Activated gamma-delta T cell (primary cell): ENCODE data around the gene PAPOLG.
A peak's percentile ranks its signal among the peaks of the same experiment; 100 is the strongest.

ENCODE experiments used
- DNase-seq: peaks from one replicate; lab custom pipeline; 2025; lab: John Stamatoyannopoulos, UW
- total RNA-seq, 2 donors: gene quantifications; one replicate each; lab custom pipeline; 2026; lab: John Stamatoyannopoulos, UW

The PAPOLG gene
- 68.6 to 70.8 reads per million in 2 donors for total RNA-seq

GRCh38 chr2:60756097-60757087 lies at the start of gene PAPOLG:
TSS of gene PAPOLG (plus strand) at chr2:60756268. CDS start at chr2:60756479, 211 bp downstream.
- DNase-seq, result peak; percentile 76

- DNase-seq, result no peak
These were observed 48.2 kb upstream of the PAPOLG start for GRCh38 chr2:60707750-60708371.

- DNase-seq, result no peak
These were observed 47.3 kb upstream of the PAPOLG start for GRCh38 chr2:60708630-60709320.

DNA sequence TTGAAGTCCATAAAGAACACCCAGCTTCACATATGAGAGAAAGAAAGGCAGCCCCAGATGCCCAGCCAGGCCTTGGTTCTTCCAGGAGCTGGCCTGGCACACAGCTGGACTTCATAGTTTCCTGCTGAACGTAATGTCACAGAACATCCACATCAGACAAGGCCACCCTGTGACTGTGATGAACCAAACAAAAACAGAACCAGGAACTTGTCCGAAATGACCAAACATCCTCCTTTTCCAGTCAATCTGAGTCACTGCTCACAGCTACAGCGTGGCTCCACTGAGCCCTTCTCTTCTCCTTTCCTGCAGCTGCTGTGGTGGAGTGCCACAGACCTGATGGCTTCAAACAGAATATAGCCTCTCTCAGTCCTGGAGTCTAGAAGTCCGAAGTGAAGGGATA lies 45.4 kb upstream of the PAPOLG start:
- DNase-seq, result no peak

DNA sequence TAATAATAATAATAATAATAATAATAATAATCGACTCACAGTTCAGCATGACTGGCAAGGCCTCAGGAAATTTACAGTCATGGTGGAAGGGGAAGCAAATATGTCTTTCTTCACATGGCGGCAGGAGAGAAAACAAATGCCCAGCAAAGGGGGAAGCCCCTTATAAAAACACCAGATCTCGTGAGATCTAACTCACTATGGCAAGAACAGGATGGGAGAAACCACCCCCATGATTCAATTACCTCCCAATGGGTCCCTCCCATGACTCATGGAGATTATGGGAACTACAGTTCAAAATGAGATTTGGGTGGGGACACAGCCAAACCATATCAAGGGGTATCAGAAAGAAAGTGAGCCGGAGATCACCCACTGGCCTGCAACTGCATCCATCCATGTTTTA lies 40.5 kb upstream of the PAPOLG start:
- no peak for DNase-seq

DNA sequence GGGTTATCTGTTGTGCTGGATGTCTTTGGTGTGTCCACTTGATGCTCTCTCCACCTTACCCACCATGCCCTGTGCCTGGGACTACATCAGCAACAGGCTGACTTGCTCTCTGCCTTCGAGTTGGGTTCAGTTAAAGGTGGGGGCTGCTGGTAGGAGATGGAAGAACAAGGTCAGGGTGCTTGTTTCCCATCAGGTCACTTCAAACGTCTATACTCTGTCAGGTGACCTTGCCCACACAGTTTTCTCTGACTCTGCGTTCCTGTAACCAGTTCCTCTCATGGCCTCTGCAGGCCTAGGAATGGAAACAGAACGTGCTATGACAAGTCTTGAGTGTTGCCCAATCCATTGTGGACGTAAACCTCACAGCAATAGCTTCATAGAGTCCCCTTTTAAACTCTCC lies 38.4 kb upstream of the PAPOLG start:
- no peak for DNase-seq

GRCh38 chr2:60719331-60719730 lies 36.7 kb upstream of the PAPOLG start:
- no peak for DNase-seq

GRCh38 chr2:60725466-60725865 lies 30.6 kb upstream of the PAPOLG start:
- no peak for DNase-seq

GRCh38 chr2:60728855-60729254 lies 27.2 kb upstream of the PAPOLG start:
- DNase-seq, result no peak

GRCh38 chr2:60735496-60736250 lies 20.4 kb upstream of the PAPOLG start:
- peak; percentile 9 for DNase-seq

DNA sequence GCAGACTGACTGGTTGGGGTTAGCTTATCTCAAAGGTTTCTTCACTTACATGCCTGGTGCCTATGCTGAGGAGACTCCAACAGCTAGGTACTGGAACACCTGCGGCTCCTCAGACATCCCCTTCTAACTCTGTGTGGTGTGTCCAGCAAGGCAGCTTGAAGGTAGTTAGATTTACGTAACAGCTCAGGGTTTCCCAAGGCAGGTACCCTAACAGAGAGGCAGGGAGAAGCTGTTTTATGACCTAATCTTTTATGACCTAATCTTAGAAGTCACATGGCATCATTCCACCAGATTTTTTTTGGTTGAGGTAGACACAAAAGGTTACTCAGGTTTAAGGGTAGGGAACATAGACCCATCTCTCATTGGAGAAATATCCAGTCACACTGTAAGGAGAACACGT lies 17.4 kb upstream of the PAPOLG start:
- DNase-seq, result no peak

DNA sequence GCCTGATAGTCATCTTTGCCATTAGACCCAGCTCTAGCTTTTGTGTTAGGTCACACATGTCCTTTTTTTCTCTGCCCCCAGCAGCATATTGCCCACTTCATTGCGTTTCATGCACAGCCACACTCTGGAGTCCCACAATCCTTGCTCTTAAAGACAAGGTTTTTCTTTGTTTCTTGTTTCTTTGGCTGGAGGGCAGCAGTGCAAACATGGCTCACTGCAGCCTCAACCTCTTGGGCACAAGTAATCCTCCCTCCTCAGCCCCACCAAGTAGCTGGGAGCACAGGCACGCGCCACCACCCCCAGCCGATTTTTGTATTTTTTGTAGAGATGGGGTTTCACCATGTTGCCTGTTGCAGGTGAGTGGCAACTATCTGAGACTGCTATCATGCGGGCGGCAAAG lies 16.9 kb upstream of the PAPOLG start:
- no peak for DNase-seq

DNA sequence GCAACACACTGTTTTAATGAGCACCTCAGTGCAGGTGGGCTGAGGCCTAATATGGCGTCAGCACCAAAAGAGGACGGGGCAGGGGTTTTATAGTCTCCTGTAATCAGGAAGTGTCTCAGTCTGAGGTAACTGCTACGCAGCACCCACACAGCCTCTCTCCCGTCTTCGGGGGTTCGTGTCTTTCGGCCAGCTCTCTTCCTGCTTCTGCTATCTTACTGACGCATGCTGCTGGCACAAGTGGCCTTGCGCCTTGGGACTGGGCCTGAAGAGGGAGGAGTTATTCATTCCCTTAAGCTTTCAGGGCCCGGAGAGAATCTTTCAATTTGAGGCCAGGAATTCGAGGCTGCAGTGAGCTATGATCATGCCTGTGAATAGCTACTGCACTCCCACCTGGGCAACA lies 14.5 kb upstream of the PAPOLG start:
- DNase-seq, result no peak

DNA sequence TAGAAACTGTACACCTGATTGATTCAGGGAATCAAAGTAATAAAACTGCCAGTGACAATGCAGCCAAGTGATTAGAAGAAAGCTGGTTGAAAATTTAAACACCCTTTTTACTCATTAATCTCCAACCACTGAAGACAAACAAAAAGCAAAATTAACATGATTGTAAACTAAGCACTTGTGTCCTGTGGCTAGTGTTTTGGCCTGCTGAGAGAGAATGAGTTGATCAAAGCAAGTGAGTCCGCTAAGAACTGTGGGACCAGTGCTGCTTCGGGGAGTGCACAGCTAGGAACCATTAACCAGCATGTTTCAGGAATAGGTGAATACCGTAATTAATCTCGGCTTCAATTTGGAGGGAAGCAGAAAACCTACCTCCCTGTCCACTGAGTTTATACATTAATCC lies 13.6 kb upstream of the PAPOLG start:
- DNase-seq, result no peak

- no peak for DNase-seq
These were observed 10.7 kb upstream of the PAPOLG start for GRCh38 chr2:60745330-60745729.

DNA sequence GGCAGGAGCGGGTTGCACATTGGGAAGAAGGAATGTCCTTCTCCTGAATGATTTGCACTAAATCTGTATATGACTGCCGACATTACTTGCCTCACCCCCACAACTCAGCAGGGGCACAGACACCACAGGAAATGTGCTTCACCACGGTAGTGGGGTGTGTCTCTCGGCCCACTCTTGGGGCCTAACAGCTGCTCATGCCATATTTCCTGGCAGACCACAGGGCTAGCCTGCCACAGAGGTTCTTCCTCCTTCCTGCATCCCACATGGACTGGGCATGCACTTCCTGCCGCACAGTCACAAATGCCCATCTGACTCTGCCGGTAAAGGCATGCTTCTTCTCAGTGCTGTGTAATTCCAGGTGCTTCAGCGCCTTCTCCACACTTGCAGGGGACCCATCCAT lies 10.3 kb upstream of the PAPOLG start:
- no peak for DNase-seq

DNA sequence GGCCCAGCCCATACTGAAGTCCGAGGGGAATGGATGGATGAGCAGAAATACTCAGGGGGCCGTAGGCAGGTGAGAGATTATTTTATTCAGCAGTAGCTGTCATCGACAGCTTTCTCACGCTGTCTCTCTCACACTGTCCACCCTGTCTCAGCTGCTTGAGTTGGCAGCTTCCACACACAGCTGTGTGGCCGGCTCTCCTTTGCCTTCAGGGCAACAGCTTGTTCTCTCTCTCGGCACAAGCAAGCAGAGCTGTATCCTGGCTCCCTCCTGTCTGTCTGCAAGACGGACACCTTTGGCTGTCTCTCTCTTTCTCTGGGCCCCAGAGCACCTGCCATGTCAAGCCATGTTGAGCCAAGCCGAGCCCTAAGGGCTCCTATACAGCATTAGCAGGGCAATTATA lies 9.8 kb upstream of the PAPOLG start:
- DNase-seq, result no peak

GRCh38 chr2:60759654-60760053 lies 3.6 kb downstream of the PAPOLG start:
- no peak for DNase-seq

GRCh38 chr2:60764736-60765534 lies 8.9 kb downstream of the PAPOLG start:
- DNase-seq, result no peak

DNA sequence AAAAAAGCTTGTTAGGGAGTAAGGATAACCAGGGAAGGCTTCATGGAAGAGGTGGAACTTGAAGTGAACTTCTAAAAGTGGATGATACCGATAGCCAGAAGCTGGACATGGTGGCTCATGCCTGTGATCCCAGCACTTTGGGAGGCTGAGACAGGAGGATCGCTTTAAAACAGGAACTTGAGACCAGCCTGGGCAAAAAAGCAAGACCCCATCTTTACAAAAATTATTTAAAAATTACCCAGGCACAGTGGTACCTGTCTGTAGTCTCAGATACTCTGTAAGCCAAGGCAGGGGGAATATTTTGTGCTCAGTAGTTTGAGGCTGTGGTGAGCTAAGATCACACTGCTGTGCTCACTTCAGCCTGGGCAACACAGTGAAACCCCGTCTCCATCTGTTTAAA lies 10.2 kb downstream of the PAPOLG start:
- no peak for DNase-seq

- no peak for DNase-seq
These were observed 15.4 kb downstream of the PAPOLG start for GRCh38 chr2:60771508-60771907.
